ENCODE results near the gene RAI1.
"Not testable (repeated sequence)": the region's sequence is repeated elsewhere in the genome, so short reads cannot be mapped to it uniquely, and the experiment has no call there.

The RAI1 gene

GRCh38 chr17:17807440-17807839 lies 126.2 kb downstream of the RAI1 start:
- DNase-seq = no peak

GRCh38 chr17:17808200-17808599 lies 126.9 kb downstream of the RAI1 start:
- DNase-seq = not testable (repeated sequence)

DNA sequence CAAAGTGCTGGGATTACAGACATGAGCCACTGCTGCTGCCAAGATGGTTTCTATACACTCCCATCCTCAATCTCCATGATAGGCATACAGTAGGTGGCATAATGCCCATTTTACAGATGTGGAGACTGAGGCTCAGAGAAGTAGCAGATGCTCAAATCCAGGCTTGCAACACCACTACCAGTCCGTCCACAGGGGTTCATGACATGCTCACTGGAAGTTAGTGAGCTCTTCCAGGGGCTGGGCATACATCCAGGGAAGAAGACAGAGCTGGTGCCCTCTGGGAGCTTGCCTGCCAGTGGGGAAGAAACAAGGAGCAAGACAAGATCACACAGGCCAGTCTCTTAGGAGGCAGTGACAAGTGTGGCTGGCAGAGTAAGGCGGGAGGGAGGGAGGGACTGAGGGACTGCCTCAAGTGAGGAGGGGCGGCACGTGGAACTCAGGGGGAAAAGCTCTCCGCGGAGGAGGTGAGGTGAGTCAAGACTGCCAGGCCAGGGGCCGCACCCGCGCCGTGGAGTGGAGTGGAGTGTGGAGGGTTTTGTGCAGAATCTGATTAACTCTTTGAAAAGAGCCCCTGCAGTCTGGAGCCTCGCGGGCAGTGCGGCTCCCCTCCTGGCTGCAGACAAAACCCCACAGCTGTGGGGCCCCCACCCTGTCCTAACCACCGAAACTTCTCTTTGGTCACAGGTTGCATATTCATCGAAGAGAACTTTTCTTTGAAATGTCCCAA lies 127.6 kb downstream of the RAI1 start:
- DNase-seq = no peak

DNA sequence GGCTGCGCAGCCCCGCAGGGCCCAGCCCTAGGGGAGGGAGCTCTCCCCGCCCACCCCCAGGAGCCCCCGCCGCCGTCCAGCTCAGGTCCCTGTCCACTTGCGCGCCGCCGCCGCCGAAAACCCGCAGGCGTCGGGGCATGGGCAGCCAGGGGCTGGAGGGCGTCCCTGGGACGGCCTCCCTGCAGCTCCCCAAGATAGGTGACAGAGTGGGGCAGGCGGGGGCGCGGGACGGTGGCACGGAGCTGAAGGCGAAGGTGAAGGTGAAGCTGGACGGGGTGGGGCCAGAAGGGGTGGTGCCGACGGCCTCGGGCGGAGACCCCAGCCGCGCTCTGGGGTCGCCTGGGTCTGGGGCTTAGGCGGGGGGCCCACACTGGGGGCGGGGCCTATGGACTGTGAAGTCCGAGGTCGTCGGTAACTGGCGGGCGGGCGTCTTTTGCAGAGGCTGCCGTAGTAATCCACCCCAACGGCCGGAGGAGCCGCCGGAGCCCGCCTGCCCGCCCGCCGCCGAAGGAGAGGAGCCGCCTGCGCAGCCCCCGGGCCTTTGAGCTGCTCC lies 128.3 kb downstream of the RAI1 start:
- DNase-seq = no peak

DNA sequence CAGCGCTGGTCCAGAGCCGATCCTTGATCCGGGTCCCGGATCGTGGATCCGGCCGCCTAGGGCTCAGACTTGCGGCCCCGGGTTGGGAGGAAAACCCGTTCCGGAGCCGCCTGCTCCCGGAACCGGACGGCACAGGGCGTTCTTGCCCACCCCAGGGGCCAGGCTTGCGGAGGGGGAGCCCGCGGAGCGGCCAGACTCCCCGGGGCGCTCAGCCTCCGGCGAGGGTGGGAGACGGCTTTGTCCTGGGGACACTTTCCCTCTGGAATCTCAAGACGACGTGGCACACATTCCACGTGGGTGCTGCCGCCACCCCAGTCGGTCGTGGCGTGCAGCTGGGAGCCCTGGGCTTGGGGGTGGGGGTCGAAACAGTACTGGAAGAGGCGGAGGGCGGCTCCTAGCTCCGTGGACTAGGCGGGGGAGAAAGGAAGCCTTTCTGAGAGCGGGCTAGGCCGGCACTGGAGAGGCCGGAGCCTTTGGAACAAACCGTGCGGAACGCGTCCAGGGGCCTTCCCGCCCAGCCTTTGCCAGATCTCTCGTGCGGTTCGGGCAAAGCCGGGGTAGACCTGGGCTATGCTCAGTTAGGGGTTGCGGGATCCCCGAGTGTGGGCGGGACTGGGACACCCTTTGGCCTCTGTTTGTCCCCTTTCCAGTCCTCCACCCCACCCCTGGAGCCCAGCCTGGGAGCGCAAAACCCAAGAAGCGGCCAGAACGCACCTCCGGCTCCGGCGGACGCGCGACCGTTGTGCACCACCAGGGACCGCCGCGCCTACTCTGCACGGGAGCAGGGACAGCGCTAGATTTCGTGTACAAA lies 129.0 kb downstream of the RAI1 start:
- no peak for DNase-seq

GRCh38 chr17:17810895-17811248 lies 129.6 kb downstream of the RAI1 start:
- DNase-seq = no peak

DNA sequence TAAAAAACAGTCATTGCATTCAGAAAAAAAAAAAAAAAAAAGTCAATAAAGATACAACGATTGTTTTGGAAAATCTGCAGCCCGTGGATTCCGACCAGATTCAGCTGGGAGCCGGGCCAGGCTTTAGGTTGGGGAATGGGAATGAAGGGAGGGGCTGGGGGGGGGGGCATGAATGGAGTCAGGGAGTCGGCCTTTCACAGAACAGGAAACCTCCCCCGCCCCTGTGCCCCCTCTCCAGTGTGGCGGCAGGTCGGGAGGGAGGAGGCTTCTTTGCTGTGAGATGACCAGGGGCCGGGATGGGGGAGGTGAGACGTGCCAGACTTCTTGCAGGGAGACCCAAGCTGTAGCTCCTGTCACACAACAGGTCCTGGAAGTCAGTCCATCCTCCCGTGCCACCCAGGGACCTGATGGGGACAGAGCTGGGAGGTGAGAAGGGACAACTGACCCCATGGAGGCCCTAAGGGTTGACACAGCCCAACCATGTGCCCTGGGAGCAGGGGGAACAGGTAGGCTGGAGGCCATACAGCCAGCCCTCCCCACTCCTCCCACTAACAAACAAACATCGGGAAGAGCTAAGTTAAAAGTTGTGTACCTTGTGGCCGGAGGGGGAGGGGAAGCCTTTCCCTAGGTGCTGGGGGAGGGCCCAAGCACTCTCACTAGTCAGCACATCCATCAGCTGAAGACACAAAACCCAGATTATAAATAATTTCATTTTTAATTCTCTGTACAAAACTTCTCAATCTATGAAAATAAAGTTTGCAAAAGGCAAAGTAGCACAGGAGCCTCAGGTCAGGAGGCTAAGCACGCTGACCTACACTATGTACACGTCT lies 130.3 kb downstream of the RAI1 start:
- no peak for DNase-seq

- DNase-seq = peak; percentile 75
Observed at GRCh38 chr17:17812211-17813054, 131.2 kb downstream of the RAI1 start.

- no peak for DNase-seq
Observed at GRCh38 chr17:17813055-17813724, 131.9 kb downstream of the RAI1 start.

DNA sequence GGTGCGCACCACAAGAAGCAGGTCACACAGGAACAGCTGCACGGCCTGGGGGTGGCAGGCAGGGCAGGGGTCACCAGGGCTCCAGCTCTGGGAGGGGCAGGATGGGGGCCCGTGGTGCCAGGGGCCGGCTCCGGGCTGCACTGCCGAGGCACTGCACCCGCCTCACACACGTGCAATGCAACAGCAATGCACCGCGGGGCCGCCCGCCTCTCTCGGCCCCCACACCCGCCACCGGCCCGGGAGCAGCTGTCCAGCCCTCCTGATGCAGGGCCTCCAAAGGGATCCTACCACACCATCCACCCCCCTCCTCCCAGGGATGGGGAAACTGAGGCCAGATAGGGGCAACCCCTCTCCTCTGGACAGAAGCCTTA lies 132.5 kb downstream of the RAI1 start:
- DNase-seq = no peak

- DNase-seq = no peak
Observed at GRCh38 chr17:17814162-17815061, 133.2 kb downstream of the RAI1 start.

DNA sequence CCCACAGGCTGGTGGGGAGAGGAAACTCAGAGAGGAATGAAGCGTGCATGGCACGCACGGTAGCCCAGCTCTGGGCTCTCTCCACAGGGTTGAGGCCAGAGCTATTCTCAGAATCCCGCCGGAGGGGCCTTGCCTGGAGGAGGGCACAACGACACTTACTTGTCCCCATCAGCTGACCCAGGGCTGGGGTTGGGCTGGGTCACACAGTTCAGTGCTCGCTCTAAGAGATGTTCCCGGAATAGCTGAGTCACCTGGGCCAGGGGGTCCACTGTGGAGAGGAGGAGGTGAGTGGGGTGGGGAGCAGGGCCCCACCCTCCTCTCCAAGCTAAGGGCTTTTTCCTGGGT lies 133.8 kb downstream of the RAI1 start:
- no peak for DNase-seq

DNA sequence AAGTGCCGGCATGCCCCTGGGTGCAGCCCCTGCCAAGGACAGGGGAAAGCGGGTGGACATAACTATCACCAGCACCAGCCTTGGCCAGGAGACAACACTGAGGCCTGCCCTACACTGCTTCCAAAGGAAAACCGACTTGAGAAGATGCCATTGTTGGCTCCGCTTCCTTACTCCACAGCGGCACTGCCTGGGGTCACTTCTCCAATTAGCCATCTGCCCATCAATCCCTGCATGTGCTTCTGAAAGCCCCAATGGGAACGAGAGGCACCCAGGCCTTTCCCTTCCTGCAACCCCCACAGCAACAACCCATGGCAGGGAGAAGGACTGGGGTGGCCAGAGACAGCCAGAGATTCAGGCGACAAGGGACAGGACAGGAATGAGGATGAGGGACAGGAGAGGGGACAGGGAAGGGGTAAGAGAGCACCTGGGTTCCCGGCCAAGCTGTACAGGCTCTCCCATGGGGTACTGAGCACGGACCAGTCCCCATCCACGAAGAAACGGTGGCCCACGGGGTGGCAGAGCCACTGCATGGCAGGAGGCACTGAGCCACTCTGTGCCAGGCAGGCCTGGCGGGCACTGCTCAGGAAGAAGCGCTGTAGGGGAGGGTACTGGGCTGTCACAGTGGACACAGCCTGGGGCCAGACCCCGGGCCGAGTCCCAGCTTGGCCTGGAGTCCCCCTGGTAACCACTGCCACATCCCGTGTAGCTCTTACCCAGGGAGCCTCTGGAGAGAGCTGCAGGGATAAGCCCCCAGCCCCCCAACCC lies 134.4 kb downstream of the RAI1 start:
- DNase-seq = no peak

GRCh38 chr17:17816240-17816814 lies 135.1 kb downstream of the RAI1 start:
- DNase-seq = no peak

- DNase-seq = no peak
Observed at GRCh38 chr17:17816831-17817551, 135.7 kb downstream of the RAI1 start.

DNA sequence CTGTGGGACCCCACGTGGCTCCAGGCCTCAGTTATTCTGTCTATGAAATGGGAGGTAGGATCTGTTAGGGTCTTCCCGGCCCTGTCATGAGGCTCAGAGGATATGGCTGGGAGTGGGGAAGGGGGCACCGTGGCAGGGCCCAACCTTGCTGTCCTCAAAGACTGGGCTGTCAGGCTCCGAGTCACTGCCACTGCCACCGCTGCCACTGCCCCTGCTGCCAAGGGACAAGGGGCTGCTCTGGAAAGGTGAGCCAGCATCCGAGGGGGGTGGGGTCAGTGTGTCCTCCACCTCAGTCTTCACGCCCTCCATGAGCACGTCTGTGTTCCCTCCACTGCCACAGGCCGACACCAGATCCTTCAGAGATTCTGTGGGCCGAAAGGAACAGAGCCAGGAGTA lies 136.3 kb downstream of the RAI1 start:
- no peak for DNase-seq

DNA sequence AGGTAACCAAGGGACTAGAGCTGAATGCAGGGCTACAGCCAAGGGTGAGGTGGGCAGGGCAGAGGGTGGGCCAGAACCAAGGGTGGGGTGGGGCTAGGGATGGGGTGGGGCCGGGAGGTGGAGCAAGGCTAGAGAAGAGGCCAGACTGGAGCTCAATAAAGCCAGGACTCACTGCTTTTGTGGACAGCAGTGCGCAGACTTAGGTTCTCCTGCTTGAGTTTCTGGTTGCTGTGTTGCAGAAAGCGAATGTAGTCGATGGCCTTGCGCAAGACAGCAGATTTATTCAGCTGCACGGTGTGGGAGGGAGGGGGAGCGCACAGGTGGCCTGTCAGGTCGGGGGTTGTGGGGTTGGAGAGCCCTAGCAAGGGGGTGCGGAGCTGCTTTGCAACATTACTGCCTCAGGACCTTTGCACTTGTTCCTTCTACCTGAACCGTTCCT lies 136.8 kb downstream of the RAI1 start:
- DNase-seq = no peak

- DNase-seq = no peak
Observed at GRCh38 chr17:17819111-17819510, 137.9 kb downstream of the RAI1 start.

DNA sequence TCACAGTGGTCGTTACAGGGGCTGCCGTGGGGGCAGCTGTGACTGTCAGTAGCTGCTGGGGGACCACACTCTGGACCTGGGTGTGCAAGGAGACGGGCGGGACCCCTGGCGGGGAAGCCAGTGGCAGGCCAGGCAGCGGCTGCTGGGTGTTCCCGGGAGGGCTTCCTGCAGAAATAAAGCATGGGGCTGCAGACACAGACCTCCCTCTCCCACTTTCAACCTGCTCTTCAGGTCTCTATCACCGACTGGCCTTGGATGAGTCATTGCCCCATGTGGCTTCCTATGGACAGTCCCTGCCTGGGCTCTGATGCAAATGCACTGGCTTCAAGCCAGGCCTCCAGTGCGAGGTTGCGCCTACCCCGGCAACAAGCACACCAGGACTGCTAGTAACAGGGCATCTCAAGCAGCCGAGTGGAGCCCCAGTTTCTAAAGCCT lies 138.3 kb downstream of the RAI1 start:
- DNase-seq = peak; percentile 62
